GM12891 (cell line): ENCODE measurements around the gene PTPN13.

ENCODE experiments used
- PAX5 ChIP-seq: IDR thresholded peaks from 2 replicates; pipeline ENCODE4 v1.6.1; 2011; ENCODE audit warnings: low read length, moderate library complexity, mild to moderate bottlenecking; ENCODE audit not compliant: insufficient read depth, severe bottlenecking
- POLR2A ChIP-seq: IDR thresholded peaks from 2 replicates; pipeline ENCODE4 v1.6.1; 2011; ENCODE audit warnings: low read depth, low read length, control low read depth
- POLR2AphosphoS5 ChIP-seq: IDR thresholded peaks from 2 replicates; pipeline ENCODE4 v1.6.1; 2011; ENCODE audit warnings: low read depth, low read length, control low read depth
- TAF1 ChIP-seq: IDR thresholded peaks from 2 replicates; pipeline ENCODE4 v1.6.1; 2011; ENCODE audit warnings: low read depth, low read length, control low read depth

- TF ChIP-seq POLR2A (no peak), POLR2AphosphoS5 (no peak), TAF1 (no peak), PAX5 (no peak)
Observed at GRCh38 chr4:86586160-86586572, 7.9 kb upstream of the PTPN13 start.
